ENCODE results near the gene TSHZ2.

GRCh38 chr20:53403029-53403428 lies 430.9 kb downstream of the TSHZ2 start:
- no peak for TF ChIP-seq POLR2AphosphoS5 (IDR thresholded peaks at IDR 0.05; ENCODE audit: low read depth, low read length)
- TF ChIP-seq TAF1 (IDR thresholded peaks at IDR 0.05; ENCODE audit: borderline replicate concordance, insufficient read depth, low read length) = no peak
- no peak for TF ChIP-seq REST (IDR thresholded peaks at IDR 0.05; ENCODE audit: insufficient read depth in 1 of 2, low read depth in 2 of 2, low read length in 2 of 2)
- no peak for TF ChIP-seq SIN3A (IDR thresholded peaks at IDR 0.05; ENCODE audit: borderline replicate concordance, insufficient read depth, low read length)
- no peak for TF ChIP-seq FOXP2 (optimal IDR thresholded peaks at IDR 0.05; ENCODE audit: borderline replicate concordance, extremely low read depth, extremely low read length, insufficient read depth)

Measured in PFSK-1 (cell line).